ENCODE results near the gene USP7.
"Not testable (repeated sequence)": the region's sequence is repeated elsewhere in the genome, so short reads cannot be mapped to it uniquely, and the experiment has no call there.

Gene USP7

GRCh38 chr16:8963821-8964441 lies at the start of gene USP7:
USP7 (minus strand) TSS chr16:8963906; CDS start chr16:8963285, 621 bp downstream.
- DNase-seq, result peak; percentile 95

GRCh38 chr16:9013508-9013864 lies 49.8 kb upstream of the USP7 start:
- no peak for DNase-seq

- peak; percentile 39 for DNase-seq
Measured at GRCh38 chr16:9012848-9013507, 49.3 kb upstream of the USP7 start.

- no peak for DNase-seq
Measured at GRCh38 chr16:9012330-9012729, 48.6 kb upstream of the USP7 start.

- DNase-seq, result peak; percentile 69
Measured at GRCh38 chr16:9008601-9009260, 45.0 kb upstream of the USP7 start.

- no peak for DNase-seq
Measured at GRCh38 chr16:9007177-9007794, 43.6 kb upstream of the USP7 start.

GRCh38 chr16:9004183-9004582 lies 40.5 kb upstream of the USP7 start:
- no peak for DNase-seq

GRCh38 chr16:9003763-9004162 lies 40.1 kb upstream of the USP7 start:
- DNase-seq, result no peak

GRCh38 chr16:9003322-9003721 lies 39.6 kb upstream of the USP7 start:
- no peak for DNase-seq

- DNase-seq, result no peak
Measured at GRCh38 chr16:9002042-9002441, 38.3 kb upstream of the USP7 start.

GRCh38 chr16:9000664-9001063 lies 37.0 kb upstream of the USP7 start:
- no peak for DNase-seq

- no peak for DNase-seq
Measured at GRCh38 chr16:8999800-9000199, 36.1 kb upstream of the USP7 start.

GRCh38 chr16:8998108-8998507 lies 34.4 kb upstream of the USP7 start:
- no peak for DNase-seq

- no peak for DNase-seq
Measured at GRCh38 chr16:8996891-8997290, 33.2 kb upstream of the USP7 start.

- DNase-seq, result no peak
Measured at GRCh38 chr16:8990445-8990844, 26.7 kb upstream of the USP7 start.

GRCh38 chr16:8989099-8989878 lies 25.6 kb upstream of the USP7 start:
- no peak for DNase-seq

GRCh38 chr16:8986818-8987191 lies 23.1 kb upstream of the USP7 start:
- no peak for DNase-seq

- DNase-seq, result no peak
Measured at GRCh38 chr16:8986111-8986510, 22.4 kb upstream of the USP7 start.

- no peak for DNase-seq
Measured at GRCh38 chr16:8982816-8983215, 19.1 kb upstream of the USP7 start.

- not testable (repeated sequence) for DNase-seq
Measured at GRCh38 chr16:8981901-8982300, 18.2 kb upstream of the USP7 start.

GRCh38 chr16:8976189-8976588 lies 12.5 kb upstream of the USP7 start:
- not testable (repeated sequence) for DNase-seq

- DNase-seq, result no peak
Measured at GRCh38 chr16:8975039-8975438, 11.3 kb upstream of the USP7 start.

Measured in right forelimb (tissue), 1 donor.